Measurements from ENCODE around the gene PPP2R5E. TPM values are rescaled to one million over a fixed set of nuclear protein-coding genes. Genes with fewer than 3 reads are reported as not detected.

The PPP2R5E gene
- total and polyA plus RNA-seq, 9 of the 15 experiments (the other 6 are each of a cell fraction or from before 2014, with no cell fraction given): 4.2 to 30.3 (median 11.0) TPM

DNA sequence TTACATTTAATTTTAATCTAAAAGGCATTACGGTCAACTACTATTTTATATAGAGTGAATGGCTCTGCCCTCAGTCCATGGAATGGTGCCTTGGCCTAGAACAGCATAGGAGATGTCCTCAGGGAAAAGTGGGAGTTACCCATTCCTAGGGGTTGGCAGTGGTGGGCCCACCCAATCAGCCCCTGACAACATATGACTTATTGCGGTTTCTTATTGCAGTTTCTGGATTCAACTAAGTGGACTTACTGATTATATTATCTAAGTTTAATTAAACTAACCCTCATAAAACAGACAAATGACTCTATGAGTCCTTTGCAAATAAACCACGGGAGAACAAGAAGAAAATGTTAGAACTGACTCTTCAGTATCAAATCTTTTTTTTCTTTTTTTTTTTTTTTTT is 2.3 kb upstream of the PPP2R5E start (continued):
- no peak for TF ChIP-seq NFIC (IDR thresholded peaks at IDR 0.05)

DNA sequence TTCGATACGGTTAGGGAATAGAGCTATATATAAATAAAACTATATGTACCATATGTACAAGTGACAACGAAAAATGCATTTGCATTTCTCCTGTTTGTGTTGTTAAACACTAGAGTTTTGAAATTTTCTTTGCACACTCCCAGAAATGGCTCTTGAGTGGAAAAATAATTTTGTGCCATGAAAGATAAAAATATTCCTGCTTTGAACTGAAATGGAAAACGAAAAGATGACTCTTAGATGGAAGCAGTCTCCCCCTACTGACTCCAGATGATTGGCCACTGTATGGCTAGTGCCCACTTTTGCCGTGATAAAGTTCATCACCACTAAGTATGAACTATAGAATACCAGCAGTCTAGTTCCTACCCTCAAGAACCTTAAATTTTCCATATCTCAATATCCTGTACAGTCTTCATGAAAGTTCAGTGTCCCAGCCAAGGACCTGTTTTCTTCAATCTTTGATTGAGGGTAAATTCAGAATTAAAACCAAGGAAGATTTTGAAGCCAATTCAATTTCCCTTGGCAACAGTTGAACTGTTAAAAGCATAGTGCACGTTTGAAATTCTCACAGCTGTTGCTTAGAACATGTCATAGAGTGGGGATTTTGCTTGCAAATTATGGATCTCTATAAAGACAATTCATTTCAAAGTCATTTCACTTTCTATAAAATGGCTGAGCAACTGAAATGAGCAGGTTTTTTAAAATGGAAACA is 1.6 kb upstream of the PPP2R5E start:
- BruUV-seq (replicated peaks): no TSS peak
- H3K9me1 ChIP-seq (ENCODE audit: control insufficient read depth, insufficient read depth, low read length): no peaks in the 10 kb centered on the region
- TF ChIP-seq RAD21 (CRISPR knock-in tag; conservative IDR thresholded peaks at IDR 0.05 in 1 of 2, IDR thresholded peaks at IDR 0.05 in 1 of 2) (peak in 1 of 2 experiments; percentile 39; a peak in 3 of 4 replicates), PHB2 (IDR thresholded peaks at IDR 0.05; ENCODE audit: low read depth) (no peak)
- TF ChIP-seq, protein P1, sequence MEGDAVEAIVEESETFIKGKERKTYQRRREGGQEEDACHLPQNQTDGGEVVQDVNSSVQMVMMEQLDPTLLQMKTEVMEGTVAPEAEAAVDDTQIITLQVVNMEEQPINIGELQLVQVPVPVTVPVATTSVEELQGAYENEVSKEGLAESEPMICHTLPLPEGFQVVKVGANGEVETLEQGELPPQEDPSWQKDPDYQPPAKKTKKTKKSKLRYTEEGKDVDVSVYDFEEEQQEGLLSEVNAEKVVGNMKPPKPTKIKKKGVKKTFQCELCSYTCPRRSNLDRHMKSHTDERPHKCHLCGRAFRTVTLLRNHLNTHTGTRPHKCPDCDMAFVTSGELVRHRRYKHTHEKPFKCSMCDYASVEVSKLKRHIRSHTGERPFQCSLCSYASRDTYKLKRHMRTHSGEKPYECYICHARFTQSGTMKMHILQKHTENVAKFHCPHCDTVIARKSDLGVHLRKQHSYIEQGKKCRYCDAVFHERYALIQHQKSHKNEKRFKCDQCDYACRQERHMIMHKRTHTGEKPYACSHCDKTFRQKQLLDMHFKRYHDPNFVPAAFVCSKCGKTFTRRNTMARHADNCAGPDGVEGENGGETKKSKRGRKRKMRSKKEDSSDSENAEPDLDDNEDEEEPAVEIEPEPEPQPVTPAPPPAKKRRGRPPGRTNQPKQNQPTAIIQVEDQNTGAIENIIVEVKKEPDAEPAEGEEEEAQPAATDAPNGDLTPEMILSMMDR (IDR thresholded peaks at IDR 0.05 in 2 of 3, conservative IDR thresholded peaks at IDR 0.05 in 1 of 3; ENCODE audit: insufficient read depth in 2 of 3, low read depth in 1 of 3, low read length in 3 of 3): peak; percentile 17 to 44 (median 35); a peak in 3 of 6 replicates
- H3K4me1 ChIP-seq (replicated peaks in 1 of 2; ENCODE audit: control insufficient read depth in 2 of 2, insufficient read depth in 2 of 2, low read length in 2 of 2): peaks cover 7 to 13% of the 10 kb centered on the region in 2 experiments; a peak in 3 of 5 replicates
- H3K79me2 ChIP-seq (ENCODE audit: control insufficient read depth, insufficient read depth, low read length): peaks cover 32% of the 10 kb centered on the region
- H3K4me2 ChIP-seq (ENCODE audit: insufficient read depth, low read length): no peak overlapping the region
- FAIRE-seq (no peak), DNase-seq (ENCODE audit: extremely low read depth in 1 of 4, low spot score in 3 of 4) (peak; percentile 10 to 21 (median 16)), ATAC-seq (no peak)
- in situ Hi-C loops (cut with MboI): no loop called here
- ChIA-PET CTCF (ENCODE audit: low intra/inter-chr PET ratio) (interaction anchor here (0.6 to 1.2 kb wide), 2 partner anchors 155 to 156 kb away, joined by 3 to 7 read pairs; no protein-coding TSS in a partner anchor), POLR2A (no interaction called here)
- H3K27me3 ChIP-seq (ENCODE audit: control insufficient read depth in 2 of 2, insufficient read depth in 2 of 2, low read length in 2 of 2): no peaks in the 10 kb centered on the region
- 19% methylated on average over 6 of the region's 6 CpGs for WGBS (ENCODE audit: insufficient coverage, low coverage, missing lambda C conversion rate)
- no peak overlapping the region for H3K4me3 ChIP-seq
- no peaks in the 10 kb centered on the region for H3K9me3 ChIP-seq (replicated peaks; ENCODE audit: control insufficient read depth, insufficient read depth, low read depth, low read length)
- H3K9ac ChIP-seq (ENCODE audit: insufficient read depth in 1 of 2, low read depth in 2 of 2, low read length in 2 of 2): peak overlapping the region in 1 of 2 experiments; percentile 88; a peak in 1 of 4 replicates
- H3K36me3 ChIP-seq (ENCODE audit: control insufficient read depth, insufficient read depth, low read length): peaks cover 4% of the 10 kb centered on the region; the same call in 1 of the 3 replicates
- H4K20me1 ChIP-seq (replicated peaks; ENCODE audit: control insufficient read depth, insufficient read depth, low read length): 0 out of 2 replicates have a peak, but pooled peaks cover 10% of the 10 kb centered on the region
- no peak overlapping the region for H3K27ac ChIP-seq (ENCODE audit: extremely low read depth, low read depth, low read length)
- intact Hi-C loops (cut with micrococcal nuclease): loop anchor here (1.0 to 5.0 kb wide), 2 partner anchors 107 to 156 kb away; no protein-coding TSS in a partner anchor
- no peak overlapping the region for H2AFZ ChIP-seq (ENCODE audit: low read depth, low read length)
